Activated T-helper 1 cell treated with Interleukin-2 at 50 U/mL for 16 hours (primary cell): Measurements from ENCODE around the gene RAPGEF5.
"Not testable (repeated sequence)": the region's sequence is repeated elsewhere in the genome, so short reads cannot be mapped to it uniquely, and the experiment has no call there.

Experiments
- DNase-seq: peaks from one replicate; pipeline ENCODE4 v3.0.0-alpha.2; 2020; ENCODE audit warnings: low read depth

The RAPGEF5 gene

GRCh38 chr7:22082553-22082885, 274.4 kb downstream of the RAPGEF5 start:
- DNase-seq: no peak

GRCh38 chr7:22080219-22080618, 276.7 kb downstream of the RAPGEF5 start:
- not testable (repeated sequence) for DNase-seq

GRCh38 chr7:22078872-22079271, 278.1 kb downstream of the RAPGEF5 start:
- not testable (repeated sequence) for DNase-seq

GRCh38 chr7:22075561-22075960, 281.4 kb downstream of the RAPGEF5 start:
- DNase-seq: no peak

- no peak for DNase-seq
Measured at GRCh38 chr7:22074897-22075296, 282.1 kb downstream of the RAPGEF5 start.
